Psoas muscle (tissue), 8 donors: Measurements from ENCODE around the gene NCAM1. TPM values are rescaled to one million over a fixed set of nuclear protein-coding genes. Genes with fewer than 3 reads are reported as not detected.

ENCODE experiments used
- ATAC-seq, 4 donors: fragments of 200-7000 bp; cut with Tn5 transposase; one replicate each; pipeline ENCODE4 v1.9.1; 2020; ENCODE audit warnings: moderate library complexity in 3 of 4, mild to moderate bottlenecking in 2 of 4
- DNase-seq, 2 donors: peaks; one replicate each; pipeline ENCODE4 v3.0.0-alpha.2; 2020
- H3K27ac ChIP-seq: fragments of 200-600 bp; one replicate; pipeline ENCODE4 v1.8.0; 2022
- H3K27me3 ChIP-seq, 3 donors: fragments of 200-600 bp in 1 of 3; one replicate each; pipeline versions ENCODE4 v1.6.1 to v1.8.0; 2013 to 2022; ENCODE audit warnings: low read length in 2 of 3, mild to moderate bottlenecking in 2 of 3, moderate library complexity in 1 of 3; ENCODE audit not compliant: insufficient read depth in 3 of 3
- H3K36me3 ChIP-seq, 2 donors: fragments of 200-600 bp in 1 of 2; one replicate each; pipeline versions ENCODE4 v1.6.1 to v1.8.0; 2013 to 2022; ENCODE audit warnings: low read depth in 1 of 2, mild to moderate bottlenecking in 1 of 2, moderate library complexity in 1 of 2; ENCODE audit not compliant: insufficient read depth in 1 of 2
- H3K4me1 ChIP-seq: fragments of 200-600 bp; one replicate; pipeline ENCODE4 v1.8.0; 2022
- H3K4me3 ChIP-seq: fragments of 200-600 bp; one replicate; pipeline ENCODE4 v1.8.0; 2022; ENCODE audit warnings: mild to moderate bottlenecking
- H3K9me3 ChIP-seq: fragments of 200-600 bp; one replicate; pipeline ENCODE4 v1.8.0; 2022
- WGBS, 3 donors: extraction: QIAGEN DNeasy Blood & Tissue Kit; methylation state at CpG; one replicate each; pipeline versions ENCODE4 v1.1.6 to v1.1.7; 2013; 5-methylcytosine and 5-hydroxymethylcytosine counted together
- intact Hi-C, 2 donors: fragments of 100-400 bp; cut with DNase I; formaldehyde crosslinking; loops; one replicate each; pipeline versions ENCODE4 v1.11.0 to v1.14.2; 2022
- polyA plus RNA-seq, 3 donors: library from polyadenylated mRNA; stranded (reverse); fragments of 200-250 nt; gene quantifications; one replicate each; pipeline ENCODE4 v1.2.3, GENCODE V29; 2013
- total RNA-seq, 4 donors: library from RNA; stranded (reverse); fragmentation: NEBNext Ultra II Directional in 2 of 4; extraction: Animal tissue kit (Norgen Biotek cat#: 25700) in 2 of 4; gene quantifications; one replicate each; pipeline versions ENCODE4 v1.2.1 to v1.2.4, GENCODE V29; 2021 to 2023
- TF ChIP-seq, protein P1 (sequence below): fragments of 200-600 bp; IDR thresholded peaks from one replicate; pipeline ENCODE4 v1.8.0; 2022; ENCODE audit warnings: antibody characterized with exemption
- donor health status: healthy with polysubstance abuse.
- donor health status: DM: no; HTN: no; CAD: no; lungs with moderate emphysema.
- donor health status: Bipolar disorder and iron deficiency.
- donor health status: healthy.
- donor health status: DM: yes; HTN: yes; CAD: no.
- donor health status: DM: no; HTN: no; CAD: no.
- donor health status: DM: no; HTN: no; CAD: no.
- donor health status: DM: yes; HTN: yes; CAD: no.

Gene NCAM1
- total and polyA plus RNA-seq, 7 donors: 1.3 to 50.3 (median 3.0) TPM

DNA sequence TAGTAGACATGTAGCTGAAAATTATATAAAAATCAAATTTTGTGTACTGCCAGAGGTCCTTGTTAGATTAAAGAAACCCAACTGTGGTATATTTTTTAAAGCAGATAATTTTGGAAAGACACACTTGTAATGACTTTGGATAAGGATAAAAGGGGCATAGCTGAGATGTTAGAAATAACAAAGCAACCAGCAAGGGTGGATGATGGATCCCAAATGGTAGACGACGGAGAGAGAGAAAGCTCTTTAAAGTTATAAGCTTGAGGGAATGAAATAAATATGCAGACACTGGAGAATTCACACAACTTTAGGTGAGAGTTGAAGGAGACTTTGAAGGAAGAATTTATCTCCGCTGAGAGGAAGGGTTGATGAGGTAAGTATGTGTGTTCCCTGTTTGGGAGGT is 10.6 kb downstream of the NCAM1 start:
- Histone ChIP-seq H3K36me3 (no peaks in the 10 kb centered on the region), H3K27ac (no peak overlapping the region), H3K27me3 (peaks cover 0 to 17% (median 0%) of the 10 kb centered on the region in 3 donors), H3K9me3 (no peaks in the 10 kb centered on the region), H3K4me3 (no peak overlapping the region), H3K4me1 (no peaks in the 10 kb centered on the region)
- WGBS, 3 donors: 91 to 93% (median 91%) methylated on average over 3 of the region's 3 CpGs
- DNase-seq (no peak), ATAC-seq (no peak)
- TF ChIP-seq, protein P1, sequence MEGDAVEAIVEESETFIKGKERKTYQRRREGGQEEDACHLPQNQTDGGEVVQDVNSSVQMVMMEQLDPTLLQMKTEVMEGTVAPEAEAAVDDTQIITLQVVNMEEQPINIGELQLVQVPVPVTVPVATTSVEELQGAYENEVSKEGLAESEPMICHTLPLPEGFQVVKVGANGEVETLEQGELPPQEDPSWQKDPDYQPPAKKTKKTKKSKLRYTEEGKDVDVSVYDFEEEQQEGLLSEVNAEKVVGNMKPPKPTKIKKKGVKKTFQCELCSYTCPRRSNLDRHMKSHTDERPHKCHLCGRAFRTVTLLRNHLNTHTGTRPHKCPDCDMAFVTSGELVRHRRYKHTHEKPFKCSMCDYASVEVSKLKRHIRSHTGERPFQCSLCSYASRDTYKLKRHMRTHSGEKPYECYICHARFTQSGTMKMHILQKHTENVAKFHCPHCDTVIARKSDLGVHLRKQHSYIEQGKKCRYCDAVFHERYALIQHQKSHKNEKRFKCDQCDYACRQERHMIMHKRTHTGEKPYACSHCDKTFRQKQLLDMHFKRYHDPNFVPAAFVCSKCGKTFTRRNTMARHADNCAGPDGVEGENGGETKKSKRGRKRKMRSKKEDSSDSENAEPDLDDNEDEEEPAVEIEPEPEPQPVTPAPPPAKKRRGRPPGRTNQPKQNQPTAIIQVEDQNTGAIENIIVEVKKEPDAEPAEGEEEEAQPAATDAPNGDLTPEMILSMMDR: no peak
- intact Hi-C loops: no loop called here

DNA sequence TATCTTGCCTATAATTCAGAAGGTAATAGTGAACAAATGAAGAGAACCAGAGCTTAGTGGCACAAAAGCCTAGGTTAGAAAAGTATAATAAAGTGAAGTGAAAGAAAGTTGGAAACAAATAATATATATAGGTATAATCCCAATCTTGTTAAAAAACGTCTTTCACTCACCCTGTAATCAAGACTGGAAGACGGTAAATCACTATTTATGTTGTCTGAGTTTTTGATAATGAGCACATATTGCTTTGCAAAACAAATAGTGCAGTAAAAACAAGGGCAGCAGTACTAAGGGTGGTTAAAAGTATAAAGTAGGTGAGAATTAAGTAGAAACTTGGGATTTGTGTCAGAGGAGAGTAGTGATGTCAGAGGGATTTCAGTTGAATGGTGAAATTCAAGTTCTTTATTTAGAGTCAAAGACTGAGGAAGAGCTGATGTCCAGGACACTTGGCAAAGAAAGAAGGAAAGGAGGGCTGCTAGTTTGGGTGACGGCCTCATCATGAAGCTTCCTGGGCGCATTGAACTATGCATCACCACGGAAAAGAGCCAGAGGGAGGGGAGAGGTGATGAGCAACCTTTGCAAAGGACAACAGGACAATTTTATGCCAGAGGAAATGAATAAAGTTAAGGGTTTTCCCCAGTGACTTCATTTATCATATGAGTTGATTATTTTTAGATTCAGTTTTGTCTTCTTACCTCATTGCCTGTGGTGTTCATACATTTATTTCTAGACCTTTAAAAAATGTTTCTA is 11.4 kb downstream of the NCAM1 start:
- intact Hi-C loops: no loop called here
- TF ChIP-seq, protein P1: no peak
- no peaks in the 10 kb centered on the region for H3K4me1 ChIP-seq
- DNase-seq (no peak), ATAC-seq (no peak)
- no peak overlapping the region for H3K27ac ChIP-seq
- peaks cover 0 to 12% (median 0%) of the 10 kb centered on the region in 3 donors for H3K27me3 ChIP-seq
- no peaks in the 10 kb centered on the region for H3K9me3 ChIP-seq
- no peak overlapping the region for H3K4me3 ChIP-seq
- WGBS, 3 donors: 76 to 78% (median 77%) methylated on average over 5 of the region's 5 CpGs
- no peaks in the 10 kb centered on the region for H3K36me3 ChIP-seq

DNA sequence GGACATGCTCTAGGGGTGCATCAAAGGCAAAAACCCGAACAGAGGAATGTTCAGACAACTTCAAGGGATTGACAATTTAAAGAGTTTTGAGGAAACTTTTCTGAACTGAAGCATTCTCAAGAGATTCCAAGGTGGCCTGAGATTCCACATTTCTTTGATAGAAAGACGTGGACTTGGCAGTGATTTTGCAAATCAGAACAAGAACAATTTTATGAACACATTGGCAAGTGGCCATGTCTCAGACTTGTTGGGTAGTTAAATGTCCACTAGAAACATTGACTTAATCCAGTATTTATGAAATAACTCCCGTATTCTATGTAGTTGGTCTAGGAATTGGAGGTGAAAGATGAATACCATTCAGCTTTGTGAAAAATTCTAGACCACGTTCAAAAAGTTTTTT is 13.8 kb downstream of the NCAM1 start:
- H3K4me3 ChIP-seq: no peak overlapping the region
- no peaks in the 10 kb centered on the region for H3K36me3 ChIP-seq
- DNase-seq (no peak), ATAC-seq (no peak)
- no peak overlapping the region for H3K27ac ChIP-seq
- no peaks in the 10 kb centered on the region for H3K9me3 ChIP-seq
- no peaks in the 10 kb centered on the region for H3K4me1 ChIP-seq
- intact Hi-C loops: no loop called here
- 61 to 71% (median 64%) methylated on average over 4 of the region's 4 CpGs for WGBS, 3 donors
- TF ChIP-seq, protein P1: no peak
- peaks cover 0 to 7% (median 0%) of the 10 kb centered on the region in 3 donors for H3K27me3 ChIP-seq

DNA sequence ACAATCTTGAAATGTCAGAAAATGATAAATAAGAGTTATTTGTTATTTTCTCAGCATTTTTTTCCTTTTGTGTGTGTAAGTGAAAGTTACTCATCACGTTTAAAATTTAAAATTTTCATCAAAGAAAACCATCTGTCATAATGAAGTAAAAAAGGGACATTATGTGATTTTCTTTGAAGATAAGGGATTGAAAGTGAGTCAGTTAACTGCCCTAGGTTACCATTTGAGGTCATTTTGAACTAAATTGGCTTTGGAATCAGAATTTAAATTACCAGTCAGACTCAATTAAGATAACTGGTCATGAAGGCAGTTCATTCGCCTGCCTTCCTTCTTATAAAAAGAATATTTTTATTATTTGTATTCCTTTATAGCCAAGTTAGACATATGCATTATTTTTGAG is 14.3 kb downstream of the NCAM1 start:
- TF ChIP-seq, protein P1: no peak
- Histone ChIP-seq H3K36me3 (no peaks in the 10 kb centered on the region), H3K4me1 (no peaks in the 10 kb centered on the region), H3K9me3 (no peaks in the 10 kb centered on the region), H3K27ac (no peak overlapping the region), H3K4me3 (no peak overlapping the region), H3K27me3 (peaks cover 0 to 2% (median 0%) of the 10 kb centered on the region in 3 donors)
- intact Hi-C loops: no loop called here
- WGBS, 3 donors: 81 to 94% (median 82%) methylated on average over 2 of the region's 2 CpGs
- no peak for ATAC-seq
- DNase-seq: no peak

DNA sequence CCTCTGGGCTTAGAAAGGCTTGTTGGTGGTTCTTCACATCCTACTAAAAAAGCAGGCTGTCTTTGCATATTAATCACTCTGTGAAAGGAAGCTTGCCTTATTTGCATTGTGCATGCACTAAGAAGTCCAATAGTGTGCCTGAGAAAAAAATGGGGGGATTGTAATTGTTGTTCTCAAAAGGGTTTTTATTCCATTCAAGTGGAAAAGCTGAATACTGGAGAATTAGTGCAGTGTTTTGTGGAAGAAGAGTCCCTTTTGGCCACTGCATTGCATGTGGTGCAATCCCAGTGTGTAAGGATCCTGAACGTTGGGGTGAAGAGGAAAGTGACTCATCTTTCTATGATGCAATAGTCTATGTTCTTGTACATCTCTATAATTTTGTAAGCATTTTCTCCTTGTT is 16.5 kb downstream of the NCAM1 start:
- no peak overlapping the region for H3K27ac ChIP-seq
- H3K9me3 ChIP-seq: no peaks in the 10 kb centered on the region
- H3K4me3 ChIP-seq: no peak overlapping the region
- peak; percentile 25 to 48 for DNase-seq
- TF ChIP-seq, protein P1: no peak
- 5 to 11% (median 8%) methylated on average over 1 of the region's 1 CpG for WGBS, 3 donors
- H3K27me3 ChIP-seq: no peaks in the 10 kb centered on the region
- no peaks in the 10 kb centered on the region for H3K4me1 ChIP-seq
- peak in 2 of 4 donors; percentile 51 to 72 for ATAC-seq
- intact Hi-C loops: no loop called here
- no peaks in the 10 kb centered on the region for H3K36me3 ChIP-seq
